MM.1S (cell line): ENCODE results near the gene NFATC3.

Source experiments
- EZH2 ChIP-seq: fragments of 300-600 bp; sonication (generic); optimal IDR thresholded peaks from 2 replicates; pipeline ENCODE3; 2017; ENCODE audit warnings: low read depth, mild to moderate bottlenecking, antibody characterized with exemption, low read length, mixed read lengths
- EZH2phosphoT487 ChIP-seq: fragments of 300-600 bp; sonication (generic); IDR thresholded peaks from 2 replicates; pipeline ENCODE4 v1.6.1; 2018; ENCODE audit warnings: antibody characterized with exemption, low read length
- TF ChIP-seq, protein P1 (sequence below): fragments of 300-600 bp; sonication (generic); IDR thresholded peaks from 2 replicates; pipeline ENCODE4 v1.5.1; 2016; ENCODE audit warnings: antibody characterized with exemption, low read length, mixed read lengths

GRCh38 chr16:68090130-68090529, 5.0 kb downstream of the NFATC3 start:
- TF ChIP-seq, protein P1, sequence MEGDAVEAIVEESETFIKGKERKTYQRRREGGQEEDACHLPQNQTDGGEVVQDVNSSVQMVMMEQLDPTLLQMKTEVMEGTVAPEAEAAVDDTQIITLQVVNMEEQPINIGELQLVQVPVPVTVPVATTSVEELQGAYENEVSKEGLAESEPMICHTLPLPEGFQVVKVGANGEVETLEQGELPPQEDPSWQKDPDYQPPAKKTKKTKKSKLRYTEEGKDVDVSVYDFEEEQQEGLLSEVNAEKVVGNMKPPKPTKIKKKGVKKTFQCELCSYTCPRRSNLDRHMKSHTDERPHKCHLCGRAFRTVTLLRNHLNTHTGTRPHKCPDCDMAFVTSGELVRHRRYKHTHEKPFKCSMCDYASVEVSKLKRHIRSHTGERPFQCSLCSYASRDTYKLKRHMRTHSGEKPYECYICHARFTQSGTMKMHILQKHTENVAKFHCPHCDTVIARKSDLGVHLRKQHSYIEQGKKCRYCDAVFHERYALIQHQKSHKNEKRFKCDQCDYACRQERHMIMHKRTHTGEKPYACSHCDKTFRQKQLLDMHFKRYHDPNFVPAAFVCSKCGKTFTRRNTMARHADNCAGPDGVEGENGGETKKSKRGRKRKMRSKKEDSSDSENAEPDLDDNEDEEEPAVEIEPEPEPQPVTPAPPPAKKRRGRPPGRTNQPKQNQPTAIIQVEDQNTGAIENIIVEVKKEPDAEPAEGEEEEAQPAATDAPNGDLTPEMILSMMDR = no peak
- TF ChIP-seq EZH2phosphoT487 = no peak
- no peak for TF ChIP-seq EZH2
